K562 (cell line): Measurements from ENCODE around the gene SCG2.

Experiments
- AFF1 ChIP-seq, 2 experiments: fragments of 450-650 bp; IDR thresholded peaks; 2 replicates each; pipeline ENCODE4 v1.6.1; 2018; ENCODE audit warnings: mild to moderate bottlenecking in 2 of 2, low read depth in 1 of 2; ENCODE audit not compliant: partially characterized antibody in 2 of 2
- ATF2 ChIP-seq: sonication (generic); formaldehyde crosslinking; IDR thresholded peaks from 2 replicates; pipeline ENCODE4 v1.8.1; 2022; ENCODE audit warnings: missing genetic modification reagents
- ATF3 ChIP-seq, 2 experiments: fragments of 450-650 bp in 1 of 2; sonication (generic) in 1 of 2; formaldehyde crosslinking in 1 of 2; IDR thresholded peaks in 1 of 2; conservative IDR thresholded peaks in 1 of 2; 2 replicates each; pipeline versions ENCODE4 v1.6.1 to v1.8.1; 2016 to 2023; ENCODE audit warnings: mild to moderate bottlenecking in 2 of 2, moderate library complexity in 2 of 2, inconsistent platforms in 1 of 2, missing genetic modification reagents in 1 of 2
- CTCF ChIP-seq, 3 experiments: IDR thresholded peaks in 2 of 3; conservative IDR thresholded peaks in 1 of 3; 2 replicates each; pipeline ENCODE4 v1.5.1; 2011 to 2012; ENCODE audit warnings: low read length in 3 of 3, mild to moderate bottlenecking in 3 of 3, control low read depth in 2 of 3, improper control_type of control experiment in 1 of 3, inconsistent platforms in 1 of 3, low read depth in 1 of 3, mixed read lengths in 1 of 3, moderate library complexity in 1 of 3; ENCODE audit not compliant: insufficient read depth in 2 of 3
- HMG20A ChIP-seq: fragments of 450-650 bp; formaldehyde crosslinking; conservative IDR thresholded peaks from 2 replicates; pipeline ENCODE4 v1.4.0; 2020; ENCODE audit warnings: mild to moderate bottlenecking, mixed read lengths
- KLF16 ChIP-seq: IDR thresholded peaks from 2 replicates; pipeline ENCODE4 v1.6.1; 2016; ENCODE audit warnings: antibody characterized with exemption
- MAX ChIP-seq: sonication (generic); formaldehyde crosslinking; IDR thresholded peaks from 2 replicates; pipeline ENCODE4 v1.9.0; 2022; ENCODE audit warnings: mild to moderate bottlenecking, missing genetic modification reagents
- SIN3A ChIP-seq, 2 experiments: fragments of 150-350 bp in 1 of 2; IDR thresholded peaks; 2 replicates each; pipeline ENCODE4 v1.6.1; 2011 to 2016; ENCODE audit warnings: borderline replicate concordance in 2 of 2, low read depth in 2 of 2, low read length in 2 of 2, mild to moderate bottlenecking in 2 of 2, moderate library complexity in 2 of 2; ENCODE audit not compliant: control insufficient read depth in 1 of 2
- ZNF324 ChIP-seq: fragments of 250-450 bp; sonication (Bioruptor Pico); IDR thresholded peaks from 2 replicates; pipeline ENCODE4 v1.4.0; 2020; ENCODE audit warnings: mild to moderate bottlenecking

GRCh38 chr2:223644136-223644535 is 42.0 kb upstream of the SCG2 start:
- no peak for TF ChIP-seq MAX (CRISPR knock-in tag)
- no peak for TF ChIP-seq ATF2
- TF ChIP-seq AFF1 (IDR thresholded peaks at IDR 0.05; ENCODE audit: low read depth in 1 of 2, partially characterized antibody in 2 of 2), result no peak
- no peak for TF ChIP-seq KLF16
- TF ChIP-seq SIN3A (IDR thresholded peaks at IDR 0.05; ENCODE audit: borderline replicate concordance in 2 of 2, control insufficient read depth in 1 of 2, low read depth in 2 of 2, low read length in 2 of 2), result no peak
- TF ChIP-seq CTCF (IDR thresholded peaks at IDR 0.05 in 2 of 3, conservative IDR thresholded peaks at IDR 0.05 in 1 of 3; ENCODE audit: insufficient read depth in 2 of 3, low read depth in 1 of 3, low read length in 3 of 3), result no peak
- no peak for TF ChIP-seq ZNF324
- no peak for TF ChIP-seq ATF3 (IDR thresholded peaks at IDR 0.05)
- TF ChIP-seq ATF3 (CRISPR knock-in tag; conservative IDR thresholded peaks at IDR 0.05), result no peak
- no peak for TF ChIP-seq HMG20A
